ENCODE measurements around the gene PLXNA4.
"Not testable (repeated sequence)": the region's sequence is repeated elsewhere in the genome, so short reads cannot be mapped to it uniquely, and the experiment has no call there.

The PLXNA4 gene

GRCh38 chr7:132187869-132188789, 388.1 kb downstream of the PLXNA4 start:
- DNase-seq: no peak

GRCh38 chr7:132187391-132187790, 388.9 kb downstream of the PLXNA4 start:
- no peak for DNase-seq

GRCh38 chr7:132185150-132185549, 391.1 kb downstream of the PLXNA4 start:
- no peak for DNase-seq

GRCh38 chr7:132183781-132184380, 392.4 kb downstream of the PLXNA4 start:
- no peak for DNase-seq

- DNase-seq: no peak
Measured at GRCh38 chr7:132182992-132183391, 393.3 kb downstream of the PLXNA4 start.

GRCh38 chr7:132181946-132182685, 394.2 kb downstream of the PLXNA4 start:
- DNase-seq: no peak

GRCh38 chr7:132181371-132181770, 394.9 kb downstream of the PLXNA4 start:
- no peak for DNase-seq

GRCh38 chr7:132180481-132180880, 395.8 kb downstream of the PLXNA4 start:
- DNase-seq: no peak

- DNase-seq: no peak
Measured at GRCh38 chr7:132179681-132180080, 396.6 kb downstream of the PLXNA4 start.

- no peak for DNase-seq
Measured at GRCh38 chr7:132179080-132179430, 397.2 kb downstream of the PLXNA4 start.

- not testable (repeated sequence) for DNase-seq
Measured at GRCh38 chr7:132178402-132179079, 397.7 kb downstream of the PLXNA4 start.

- no peak for DNase-seq
Measured at GRCh38 chr7:132177708-132178401, 398.4 kb downstream of the PLXNA4 start.

- no peak for DNase-seq
Measured at GRCh38 chr7:132176719-132177118, 399.6 kb downstream of the PLXNA4 start.

GRCh38 chr7:132171130-132171576, 405.1 kb downstream of the PLXNA4 start:
- no peak for DNase-seq

- DNase-seq: no peak
Measured at GRCh38 chr7:132169730-132170129, 406.5 kb downstream of the PLXNA4 start.

- DNase-seq: no peak
Measured at GRCh38 chr7:132168239-132168638, 408.0 kb downstream of the PLXNA4 start.

GRCh38 chr7:132165695-132166094, 410.6 kb downstream of the PLXNA4 start:
- not testable (repeated sequence) for DNase-seq

GRCh38 chr7:132164558-132165125, 411.6 kb downstream of the PLXNA4 start:
- DNase-seq: no peak

GRCh38 chr7:132162556-132163144, 413.6 kb downstream of the PLXNA4 start:
- no peak for DNase-seq

GRCh38 chr7:132161976-132162375, 414.3 kb downstream of the PLXNA4 start:
- DNase-seq: no peak

GRCh38 chr7:132161533-132161915, 414.7 kb downstream of the PLXNA4 start:
- no peak for DNase-seq
